ENCODE data around the gene KCNV2.

Gene KCNV2

GRCh38 chr9:2758898-2759510, 41.7 kb downstream of the KCNV2 start:
- no peak for DNase-seq (ENCODE audit: low read depth)

- DNase-seq (ENCODE audit: low read depth): no peak
Measured at GRCh38 chr9:2761424-2761823, 44.1 kb downstream of the KCNV2 start.

GRCh38 chr9:2764353-2764752, 47.0 kb downstream of the KCNV2 start:
- DNase-seq (ENCODE audit: low read depth): no peak

GRCh38 chr9:2765250-2765880, 48.1 kb downstream of the KCNV2 start:
- DNase-seq (ENCODE audit: low read depth): no peak

GRCh38 chr9:2767800-2768677, 50.7 kb downstream of the KCNV2 start:
- DNase-seq (ENCODE audit: low read depth): no peak

- no peak for DNase-seq (ENCODE audit: low read depth)
Measured at GRCh38 chr9:2771087-2771486, 53.8 kb downstream of the KCNV2 start.

GRCh38 chr9:2771661-2772060, 54.4 kb downstream of the KCNV2 start:
- DNase-seq (ENCODE audit: low read depth): peak; percentile 56

- no peak for DNase-seq (ENCODE audit: low read depth)
Measured at GRCh38 chr9:2777454-2777853, 60.1 kb downstream of the KCNV2 start.

GRCh38 chr9:2778816-2779215, 61.5 kb downstream of the KCNV2 start:
- DNase-seq (ENCODE audit: low read depth): no peak
